ENCODE measurements around the gene FAM227A. TPM values are rescaled to one million over a fixed set of nuclear protein-coding genes. Genes with fewer than 3 reads are reported as not detected.

The FAM227A gene
- total RNA-seq, 1 donor from 2014 or later = 1.9 TPM

DNA sequence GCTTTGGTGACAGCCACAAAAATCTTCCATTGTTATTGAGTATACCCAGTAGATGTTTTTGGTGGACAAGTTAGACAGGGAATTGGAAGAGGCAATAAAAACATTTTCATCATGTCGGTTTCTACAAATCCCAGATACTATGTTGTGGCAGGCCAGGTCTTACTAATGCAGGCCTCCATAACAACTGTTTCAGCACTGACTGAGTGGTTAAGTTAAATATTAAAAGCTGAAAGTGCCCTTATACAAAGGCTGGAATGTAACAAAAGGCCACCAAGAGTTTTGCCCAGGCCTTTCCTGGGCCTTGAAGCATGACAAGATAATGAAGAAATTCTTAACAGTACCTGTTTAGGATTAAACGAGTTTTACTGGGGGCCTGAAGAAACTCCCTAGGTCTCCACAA is 115.5 kb downstream of the FAM227A start:
- no peak for DNase-seq

GRCh38 chr22:38531251-38531938 is 124.8 kb downstream of the FAM227A start:
- DNase-seq = no peak

Other genes with a start within 250 kb of the FAM227A start
- gene KCNJ4, start 201.2 kb downstream of the FAM227A start, total RNA-seq = not detected
- gene KDELR3, start 188.3 kb downstream of the FAM227A start, total RNA-seq = 22.3 TPM
- gene DDX17, start 150.1 kb downstream of the FAM227A start, total RNA-seq = 554 TPM
- 3.9 TPM for gene DMC1, start 86.2 kb downstream of the FAM227A start, total RNA-seq
- gene CBY1, start 246 bp upstream of the FAM227A start, total RNA-seq = 15.2 TPM
- gene TOMM22, start 25.6 kb upstream of the FAM227A start, total RNA-seq = 58.8 TPM
- gene JOSD1, start 44.6 kb upstream of the FAM227A start, total RNA-seq = 47.1 TPM
- 64.9 TPM for gene GTPBP1, start 49.6 kb upstream of the FAM227A start, total RNA-seq
- gene SUN2, start 99.6 kb upstream of the FAM227A start, total RNA-seq = 173 TPM
- 9.3 TPM for gene DNAL4, start 137.8 kb upstream of the FAM227A start, total RNA-seq
- gene NPTXR, start 187.6 kb upstream of the FAM227A start, total RNA-seq = 12.3 TPM
- 29.7 TPM for gene CBX6, start 215.8 kb upstream of the FAM227A start, total RNA-seq

Measured in tongue (tissue), 2 donors.